Esophagus squamous epithelium (tissue), 5 donors: ENCODE measurements around the gene ANKS1B. TPM values are rescaled to one million over a fixed set of nuclear protein-coding genes. Genes with fewer than 3 reads are reported as not detected.

Experiments used
- DNase-seq: peaks from one replicate; lab custom pipeline; 2025; lab: John Stamatoyannopoulos, UW
- H3K27ac ChIP-seq, 4 donors: fragments of 200-600 bp; sonication (generic); one replicate each; pipeline ENCODE4 v1.5.1; 2016 to 2019; ENCODE audit warnings: mild to moderate bottlenecking in 1 of 4
- H3K27me3 ChIP-seq, 4 donors: fragments of 200-600 bp; sonication (generic); 1 replicate in 3 of 4; 2 replicates in 1 of 4; pipeline versions ENCODE4 v1.5.1 to v1.6.0; 2017 to 2021; ENCODE audit warnings: antibody characterized with exemption in 1 of 4
- H3K36me3 ChIP-seq, 3 donors: fragments of 200-600 bp; sonication (generic); one replicate each; pipeline ENCODE4 v1.5.1; 2016 to 2019
- H3K4me1 ChIP-seq, 3 donors: fragments of 200-600 bp; sonication (generic); one replicate each; pipeline ENCODE4 v1.5.1; 2017 to 2019
- H3K4me3 ChIP-seq, 4 donors: fragments of 200-600 bp; sonication (generic); 1 replicate in 3 of 4; 2 replicates in 1 of 4; pipeline ENCODE4 v1.5.1; 2016 to 2019; ENCODE audit warnings: mild to moderate bottlenecking in 2 of 4, moderate library complexity in 1 of 4
- H3K9me3 ChIP-seq, 3 donors: fragments of 200-600 bp; sonication (generic); one replicate each; pipeline ENCODE4 v1.5.1; 2016 to 2019
- CTCF ChIP-seq, 6 experiments: fragments of 450-650 bp in 4 of 6; fragments of 200-600 bp in 2 of 6; sonication (generic) in 2 of 6; IDR thresholded peaks; one replicate each; pipeline ENCODE4 v1.5.1; 2016 to 2019; ENCODE audit warnings: antibody characterized with exemption in 6 of 6, mild to moderate bottlenecking in 4 of 6, moderate library complexity in 4 of 6
- POLR2A ChIP-seq, 4 donors: fragments of 450-650 bp; IDR thresholded peaks; one replicate each; pipeline ENCODE4 v1.6.1; 2017; ENCODE audit warnings: antibody characterized with exemption in 4 of 4, mild to moderate bottlenecking in 4 of 4, moderate library complexity in 3 of 4
- WGBS, 2 donors: methylation state at CpG; one replicate each; pipeline ENCODE4 v1.1.5; 2018; 5-methylcytosine and 5-hydroxymethylcytosine counted together
- intact Hi-C: fragments of 100-400 bp; cut with DNase I; formaldehyde crosslinking; loops from one replicate; pipeline ENCODE4 v1.15.0; 2022
- total RNA-seq, 4 donors: library from RNA; depleted of rRNA; stranded (reverse); fragments of >200 nt; gene quantifications; one replicate each; pipeline ENCODE4 v1.1.0, GENCODE V29; 2016
- donor health status: DM: yes; HTN: yes; CAD: no.

The ANKS1B gene
- total RNA-seq, 4 donors from 2014 or later: 1.6 to 15.8 (median 8.1) TPM

- no peaks in the 10 kb centered on the region for H3K27me3 ChIP-seq
- intact Hi-C loops: no loop called here
- no peaks in the 10 kb centered on the region for H3K9me3 ChIP-seq
- no peaks in the 10 kb centered on the region for H3K36me3 ChIP-seq
- no peak overlapping the region for H3K4me3 ChIP-seq
- TF ChIP-seq POLR2A (IDR thresholded peaks at IDR 0.05): no peak
- no peak for TF ChIP-seq CTCF (IDR thresholded peaks at IDR 0.05)
- 67 to 91% methylated on average over 1 of the region's 1 CpG for WGBS, 2 donors
- no peak for DNase-seq
- no peaks in the 10 kb centered on the region for H3K4me1 ChIP-seq
- no peak overlapping the region for H3K27ac ChIP-seq
Observed at GRCh38 chr12:99388671-99389195, 596.0 kb downstream of the ANKS1B start.

- no peak overlapping the region for H3K4me3 ChIP-seq
- no peak for TF ChIP-seq POLR2A (IDR thresholded peaks at IDR 0.05)
- TF ChIP-seq CTCF (IDR thresholded peaks at IDR 0.05): no peak
- WGBS, 2 donors: 83 to 84% methylated on average over 4 of the region's 4 CpGs
- H3K36me3 ChIP-seq: no peaks in the 10 kb centered on the region
- H3K9me3 ChIP-seq: no peaks in the 10 kb centered on the region
- H3K27ac ChIP-seq: no peak overlapping the region
- intact Hi-C loops: no loop called here
- no peak for DNase-seq
- H3K4me1 ChIP-seq: no peaks in the 10 kb centered on the region
- no peaks in the 10 kb centered on the region for H3K27me3 ChIP-seq
Observed at GRCh38 chr12:99387661-99388060, 597.1 kb downstream of the ANKS1B start.

- WGBS, 2 donors: 36 to 57% methylated on average over 2 of the region's 2 CpGs
- DNase-seq: no peak
- Histone ChIP-seq H3K27ac (no peak overlapping the region), H3K27me3 (no peaks in the 10 kb centered on the region), H3K4me1 (no peaks in the 10 kb centered on the region), H3K4me3 (no peak overlapping the region), H3K36me3 (no peaks in the 10 kb centered on the region), H3K9me3 (no peaks in the 10 kb centered on the region)
- no peak for TF ChIP-seq POLR2A (IDR thresholded peaks at IDR 0.05)
- TF ChIP-seq CTCF (IDR thresholded peaks at IDR 0.05): peak in 3 of 6 experiments; percentile 8 to 41 (median 10)
- intact Hi-C loops: no loop called here
Observed at GRCh38 chr12:99386907-99387306, 597.8 kb downstream of the ANKS1B start.

- no peak for TF ChIP-seq POLR2A (IDR thresholded peaks at IDR 0.05)
- TF ChIP-seq CTCF (IDR thresholded peaks at IDR 0.05): no peak
- no peak overlapping the region for H3K4me3 ChIP-seq
Observed at GRCh38 chr12:99383258-99383657, 601.5 kb downstream of the ANKS1B start.

GRCh38 chr12:99381992-99382391 is 602.7 kb downstream of the ANKS1B start:
- Histone ChIP-seq H3K27ac (no peak overlapping the region), H3K27me3 (no peaks in the 10 kb centered on the region), H3K4me1 (no peaks in the 10 kb centered on the region), H3K36me3 (no peaks in the 10 kb centered on the region), H3K9me3 (no peaks in the 10 kb centered on the region), H3K4me3 (no peak overlapping the region)
- intact Hi-C loops: no loop called here
- no peak for DNase-seq
- TF ChIP-seq CTCF (IDR thresholded peaks at IDR 0.05) (no peak), POLR2A (IDR thresholded peaks at IDR 0.05) (no peak)
- WGBS, 2 donors: 27 to 33% methylated on average over 2 of the region's 2 CpGs

More at GRCh38 chr12:99383258-99383657, 601.5 kb downstream of the ANKS1B start:
- no peak overlapping the region for H3K27ac ChIP-seq
- no peaks in the 10 kb centered on the region for H3K4me1 ChIP-seq
- H3K27me3 ChIP-seq: no peaks in the 10 kb centered on the region
- DNase-seq: no peak
- 68 to 86% methylated on average over 4 of the region's 4 CpGs for WGBS, 2 donors
- no peaks in the 10 kb centered on the region for H3K36me3 ChIP-seq
- intact Hi-C loops: no loop called here
- no peaks in the 10 kb centered on the region for H3K9me3 ChIP-seq
